ENCODE data around the gene FOXC1.
A peak's percentile ranks its signal among the peaks of the same experiment; 100 is the strongest.

Gene FOXC1

DNA sequence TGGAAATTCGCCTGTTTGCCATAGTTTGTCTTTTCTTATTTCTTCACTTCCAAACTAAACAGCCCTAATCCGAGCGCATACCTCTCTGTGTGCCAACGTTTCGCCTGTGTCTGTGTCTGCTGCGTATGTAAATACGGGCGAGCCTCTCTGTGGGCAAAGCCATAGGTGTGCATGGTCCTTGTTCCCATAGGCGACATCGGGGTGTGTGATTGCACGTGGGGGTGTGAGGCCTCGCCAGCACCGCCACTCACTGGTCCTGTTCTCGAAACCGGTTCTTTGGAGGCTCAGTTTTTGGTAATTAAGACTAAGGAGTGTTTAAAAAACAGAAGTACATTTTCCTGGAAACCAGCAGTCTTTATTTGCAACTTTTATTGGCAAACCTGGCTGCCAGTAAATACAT, 6.0 kb upstream of the FOXC1 start:
- Histone ChIP-seq H3K27me3 (no peaks in the 10 kb centered on the region), H3K4me3 (peak overlapping the region; percentile 70 to 91), H3K9me3 (no peaks in the 10 kb centered on the region), H3K4me1 (peaks cover 4 to 21% (median 15%) of the 10 kb centered on the region in 4 donors), H3K36me3 (no peaks in the 10 kb centered on the region), H3K27ac (peak overlapping the region; percentile 89 to 98)
- DNase-seq = no peak
- intact Hi-C loops (cut with DNase I; ENCODE audit: low total_unique reads) = loop anchor here (2.0 to 10.0 kb wide), 3 partner anchors 431 to 751 kb away; no protein-coding TSS in a partner anchor
- TF ChIP-seq, protein P1, sequence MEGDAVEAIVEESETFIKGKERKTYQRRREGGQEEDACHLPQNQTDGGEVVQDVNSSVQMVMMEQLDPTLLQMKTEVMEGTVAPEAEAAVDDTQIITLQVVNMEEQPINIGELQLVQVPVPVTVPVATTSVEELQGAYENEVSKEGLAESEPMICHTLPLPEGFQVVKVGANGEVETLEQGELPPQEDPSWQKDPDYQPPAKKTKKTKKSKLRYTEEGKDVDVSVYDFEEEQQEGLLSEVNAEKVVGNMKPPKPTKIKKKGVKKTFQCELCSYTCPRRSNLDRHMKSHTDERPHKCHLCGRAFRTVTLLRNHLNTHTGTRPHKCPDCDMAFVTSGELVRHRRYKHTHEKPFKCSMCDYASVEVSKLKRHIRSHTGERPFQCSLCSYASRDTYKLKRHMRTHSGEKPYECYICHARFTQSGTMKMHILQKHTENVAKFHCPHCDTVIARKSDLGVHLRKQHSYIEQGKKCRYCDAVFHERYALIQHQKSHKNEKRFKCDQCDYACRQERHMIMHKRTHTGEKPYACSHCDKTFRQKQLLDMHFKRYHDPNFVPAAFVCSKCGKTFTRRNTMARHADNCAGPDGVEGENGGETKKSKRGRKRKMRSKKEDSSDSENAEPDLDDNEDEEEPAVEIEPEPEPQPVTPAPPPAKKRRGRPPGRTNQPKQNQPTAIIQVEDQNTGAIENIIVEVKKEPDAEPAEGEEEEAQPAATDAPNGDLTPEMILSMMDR (IDR thresholded peaks at IDR 0.05) = no peak

DNA sequence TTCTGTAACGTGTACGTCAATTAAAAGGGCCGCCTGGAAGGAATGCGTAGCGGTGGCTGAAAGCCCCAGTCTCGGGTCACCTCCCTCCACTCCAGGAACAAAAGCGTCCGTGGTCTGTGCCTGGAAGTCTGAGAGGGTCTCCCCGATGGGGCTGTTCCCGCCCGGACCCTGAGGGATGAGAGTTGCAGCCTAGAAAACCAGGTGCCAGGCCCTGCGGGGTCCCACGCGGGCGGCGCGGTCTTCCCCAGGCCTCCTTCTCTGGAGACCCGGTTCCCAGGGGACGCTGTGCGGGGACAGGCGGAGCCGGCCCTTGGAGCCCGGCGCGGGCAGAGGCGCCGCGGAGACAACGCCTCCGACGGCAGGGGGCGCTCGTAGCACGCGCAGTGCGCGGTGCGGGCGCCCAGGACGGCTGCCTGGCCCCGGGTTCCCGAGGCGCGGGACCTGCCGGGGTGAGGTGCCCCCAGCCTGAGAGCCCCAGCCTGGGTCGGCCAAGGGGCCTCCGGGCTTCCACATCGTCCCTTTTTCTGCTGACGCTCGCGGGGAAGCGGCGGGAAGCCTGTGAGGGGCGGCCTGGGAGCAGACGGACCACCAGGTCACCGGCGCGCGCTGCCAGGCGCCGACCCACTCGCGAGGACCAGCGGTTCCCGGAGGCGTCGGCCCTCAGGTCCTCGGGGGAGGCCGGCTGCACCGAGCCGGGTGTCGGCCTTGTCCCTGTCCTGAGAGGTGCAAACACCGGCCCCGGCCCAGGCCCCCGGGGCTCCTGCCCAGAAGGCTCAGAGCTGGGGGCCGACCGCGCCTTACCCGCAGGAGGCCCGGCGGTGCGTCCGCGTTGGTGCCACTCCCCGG, 5.3 kb upstream of the FOXC1 start:
- Histone ChIP-seq H3K4me1 (peaks cover 4 to 21% (median 15%) of the 10 kb centered on the region in 4 donors), H3K4me3 (peak overlapping the region; percentile 70 to 91), H3K9me3 (no peaks in the 10 kb centered on the region), H3K36me3 (no peaks in the 10 kb centered on the region), H3K27ac (peak overlapping the region; percentile 89 to 98), H3K27me3 (no peaks in the 10 kb centered on the region)
- peak; percentile 57 to 89 for DNase-seq
- TF ChIP-seq, protein P1 (IDR thresholded peaks at IDR 0.05) = peak; percentile 97 to 99
- intact Hi-C loops (cut with DNase I; ENCODE audit: low total_unique reads) = loop anchor here (2.0 to 10.0 kb wide), 5 partner anchors 430 to 1028 kb away; no protein-coding TSS in a partner anchor

DNA sequence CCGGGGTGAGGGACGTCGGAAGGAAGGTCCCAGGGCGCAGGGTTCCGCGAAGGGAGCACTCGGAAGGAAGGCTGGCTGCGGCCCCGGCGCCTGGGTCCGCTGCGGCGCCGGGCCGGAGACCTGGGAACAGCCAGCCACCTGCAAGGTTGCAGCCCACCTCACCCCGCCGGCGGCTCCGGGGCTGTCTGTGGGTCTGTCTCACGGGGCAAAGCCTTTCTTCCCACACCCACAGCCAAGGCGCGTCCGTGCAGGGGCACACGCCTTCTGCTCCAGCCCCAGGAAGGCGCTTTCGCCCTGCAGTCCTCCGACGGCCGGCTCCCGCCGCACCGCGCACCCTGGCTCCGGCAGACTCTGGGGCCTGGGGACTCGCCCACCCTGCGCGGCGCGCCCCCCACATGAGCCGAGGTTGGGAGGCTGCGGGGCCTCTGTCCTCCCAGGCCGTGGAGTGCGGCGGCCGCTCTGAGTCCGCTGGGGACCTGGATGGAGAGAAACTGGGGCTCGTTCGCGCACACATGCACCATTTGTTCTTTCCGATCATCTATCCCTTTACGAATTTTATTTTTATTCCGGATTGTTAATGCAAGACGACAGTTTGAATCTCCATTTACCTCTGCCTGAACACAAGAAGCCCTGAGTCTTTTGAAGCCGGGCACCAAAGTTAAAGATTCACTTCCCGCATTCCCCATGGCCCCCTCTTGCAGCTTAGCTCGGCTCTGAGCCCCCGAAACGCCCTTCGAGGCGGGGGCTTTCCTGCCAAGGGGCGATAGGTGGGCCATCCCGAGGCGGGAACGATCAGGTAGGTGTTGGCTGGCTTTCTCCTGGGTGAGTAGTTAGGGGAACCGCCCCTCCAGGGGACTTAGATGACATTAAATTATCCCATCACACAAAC, 4.5 kb upstream of the FOXC1 start:
- TF ChIP-seq, protein P1 (IDR thresholded peaks at IDR 0.05) = no peak
- peak in 1 of 2 donors; percentile 75 for DNase-seq
- Histone ChIP-seq H3K36me3 (no peaks in the 10 kb centered on the region), H3K4me1 (peaks cover 4 to 21% (median 15%) of the 10 kb centered on the region in 4 donors), H3K27me3 (no peaks in the 10 kb centered on the region), H3K9me3 (no peaks in the 10 kb centered on the region), H3K27ac (peak overlapping the region; percentile 89 to 98), H3K4me3 (peak overlapping the region; percentile 70 to 91)
- intact Hi-C loops (cut with DNase I; ENCODE audit: low total_unique reads) = loop anchor here (2.0 to 10.0 kb wide), 4 partner anchors 430 to 1027 kb away; no protein-coding TSS in a partner anchor

DNA sequence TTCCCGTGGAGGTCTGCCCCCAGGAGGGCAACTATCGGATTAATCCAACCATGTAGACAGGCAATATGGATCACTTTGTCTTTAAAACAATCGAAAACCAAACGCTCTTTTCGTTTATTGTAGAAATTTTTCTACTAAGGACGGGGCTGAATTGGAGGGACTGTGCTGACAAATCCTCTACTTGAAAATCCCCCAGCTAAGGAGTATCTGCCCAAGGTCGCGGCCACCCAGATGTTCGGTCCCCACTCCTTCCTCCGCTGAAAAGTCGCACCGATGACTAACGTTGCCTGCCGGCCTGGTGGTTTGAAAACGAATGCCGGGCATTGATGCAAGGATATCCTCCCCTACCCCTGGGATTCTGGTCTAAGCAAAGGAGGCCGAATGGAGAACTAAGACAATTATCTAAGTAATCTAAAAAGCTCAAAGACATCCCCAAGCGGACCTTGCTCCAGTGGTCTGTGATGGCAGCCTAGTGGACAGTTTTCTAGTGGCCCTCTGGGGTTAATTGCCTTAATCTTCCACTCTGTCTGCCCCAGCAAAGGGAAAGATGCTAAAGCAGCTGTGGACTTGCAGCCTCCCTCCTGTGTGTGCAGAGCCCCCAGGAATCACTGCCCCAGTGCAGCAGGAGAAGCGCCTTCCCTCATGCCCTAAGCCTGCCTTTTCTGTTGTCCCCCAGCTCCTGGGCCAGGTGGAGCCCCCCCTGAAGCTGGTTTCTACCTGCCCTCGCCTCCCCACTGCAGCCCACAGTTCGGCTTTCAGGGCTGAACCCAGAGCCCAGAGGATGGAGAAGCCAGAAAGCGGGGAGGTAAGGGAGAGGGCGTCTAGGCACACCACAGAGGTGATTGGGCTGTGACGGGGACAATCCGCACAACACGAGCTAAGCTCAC, 3.6 kb upstream of the FOXC1 start:
- peaks cover 0 to 8% (median 2%) of the 10 kb centered on the region in 3 donors for H3K36me3 ChIP-seq
- H3K9me3 ChIP-seq = no peaks in the 10 kb centered on the region
- DNase-seq = peak in 1 of 2 donors; percentile 71
- intact Hi-C loops (cut with DNase I; ENCODE audit: low total_unique reads) = loop anchor here (2.0 to 10.0 kb wide), 4 partner anchors 429 to 1026 kb away; no protein-coding TSS in a partner anchor
- TF ChIP-seq, protein P1 (IDR thresholded peaks at IDR 0.05) = peak in 1 of 2 experiments; percentile 14
- H3K4me3 ChIP-seq = peak overlapping the region; percentile 70 to 91
- no peaks in the 10 kb centered on the region for H3K27me3 ChIP-seq
- peaks cover 4 to 21% (median 15%) of the 10 kb centered on the region in 4 donors for H3K4me1 ChIP-seq
- peak overlapping the region; percentile 89 to 98 for H3K27ac ChIP-seq
